H1 (cell line): ENCODE measurements around the gene GNAL. TPM values are rescaled to one million over a fixed set of nuclear protein-coding genes. Genes with fewer than 3 reads are reported as not detected.

Experiments used
- CTCF ChIA-PET: fragments of 300-600 bp; sonication (Branson Sonifier 250); formaldehyde crosslinking; loops from one replicate; lab custom pipeline; 2021; ENCODE audit not compliant: partially characterized antibody; lab: Charles Lee
- POLR2A ChIA-PET: fragments of 300-600 bp; sonication (Branson Sonifier 250); formaldehyde crosslinking; loops from one replicate; lab custom pipeline; 2021; ENCODE audit warnings: inconsistent platforms; ENCODE audit not compliant: partially characterized antibody; lab: Charles Lee
- DNase-seq, 2 experiments: peaks; one replicate each; pipeline versions ENCODE4 v3.0.0 to v3.0.0-alpha.2; 2010 to 2022; ENCODE audit warnings: low spot score in 2 of 2, low read depth in 1 of 2, mixed read lengths in 1 of 2
- FAIRE-seq: peaks from 2 replicates; lab custom pipeline; 2011; peaks lifted over from hg19 to GRCh38; lab: Jason Lieb, UNC
- H2AFZ ChIP-seq: 2 replicates; pipeline ENCODE4 v1.8.1; 2012; ENCODE audit warnings: low read length, inconsistent platforms
- H2AK5ac ChIP-seq: 2 replicates; pipeline ENCODE4 v1.6.1; 2013; ENCODE audit warnings: low read depth, low read length
- H2BK120ac ChIP-seq: replicated peaks from 2 replicates; pipeline ENCODE3; 2013; ENCODE audit warnings: low read depth, low read length, inconsistent platforms
- H2BK12ac ChIP-seq: 2 replicates; pipeline ENCODE4 v1.6.1; 2013; ENCODE audit warnings: low read depth, low read length
- H2BK15ac ChIP-seq: 2 replicates; pipeline ENCODE4 v1.6.1; 2013; ENCODE audit warnings: low read length
- H2BK20ac ChIP-seq: 2 replicates; pipeline ENCODE4 v1.6.1; 2013; ENCODE audit warnings: low read length
- H2BK5ac ChIP-seq: 2 replicates; pipeline ENCODE4 v1.6.1; 2013; ENCODE audit warnings: low read depth, low read length
- H3K14ac ChIP-seq: 2 replicates; pipeline ENCODE4 v1.6.1; 2013; ENCODE audit warnings: inconsistent platforms; ENCODE audit not compliant: insufficient read length
- H3K18ac ChIP-seq: 2 replicates; pipeline ENCODE4 v1.6.1; 2013; ENCODE audit warnings: low read length; ENCODE audit errors: extremely low read depth
- H3K23ac ChIP-seq: 2 replicates; pipeline ENCODE4 v1.6.1; 2013; ENCODE audit warnings: inconsistent platforms; ENCODE audit not compliant: insufficient read length
- H3K23me2 ChIP-seq: 2 replicates; pipeline ENCODE4 v1.6.1; 2013; ENCODE audit warnings: low read depth, low read length
- H3K27ac ChIP-seq: 2 replicates; pipeline ENCODE4 v1.6.1; 2011; ENCODE audit warnings: low read depth, low read length, inconsistent platforms
- H3K27me3 ChIP-seq, 4 experiments: replicated peaks in 1 of 4; 1 replicate in 1 of 4; 2 replicates in 3 of 4; pipeline versions ENCODE4 v1.6.1 to v1.8.1; 2011 to 2013; ENCODE audit warnings: low read length in 3 of 4, mild to moderate bottlenecking in 3 of 4, inconsistent platforms in 2 of 4, mixed read lengths in 2 of 4, moderate library complexity in 1 of 4; ENCODE audit not compliant: control insufficient read depth in 3 of 4, insufficient read depth in 3 of 4; ENCODE audit errors: extremely low read depth in 1 of 4
- H3K36me3 ChIP-seq, 4 experiments: 2 replicates each; pipeline versions ENCODE4 v1.6.1 to v1.8.1; 2011 to 2013; ENCODE audit warnings: mild to moderate bottlenecking in 4 of 4, low read length in 3 of 4, moderate library complexity in 2 of 4, control low read depth in 1 of 4, inconsistent platforms in 1 of 4; ENCODE audit not compliant: insufficient read depth in 4 of 4, control insufficient read depth in 2 of 4
- H3K4ac ChIP-seq: replicated peaks from 2 replicates; pipeline ENCODE3; 2013; ENCODE audit warnings: low read length, low read depth, mixed read lengths, inconsistent platforms; ENCODE audit not compliant: insufficient read length
- H3K4me1 ChIP-seq, 4 experiments: replicated peaks in 1 of 4; 1 replicate in 1 of 4; 2 replicates in 3 of 4; pipeline versions ENCODE4 v1.6.1 to v1.8.1; 2011 to 2013; ENCODE audit warnings: low read length in 3 of 4, inconsistent platforms in 2 of 4, mixed read lengths in 1 of 4; ENCODE audit not compliant: insufficient read depth in 4 of 4, control insufficient read depth in 3 of 4
- H3K4me2 ChIP-seq, 2 experiments: 2 replicates each; pipeline versions ENCODE4 v1.6.1 to v1.8.1; 2011 to 2013; ENCODE audit warnings: low read depth in 2 of 2, low read length in 2 of 2, control low read depth in 1 of 2, inconsistent platforms in 1 of 2, mild to moderate bottlenecking in 1 of 2; ENCODE audit not compliant: insufficient read depth in 1 of 2
- H3K4me3 ChIP-seq, 4 experiments: fragments of 200-600, 300-600 bp in 1 of 4; sonication (generic), shearing (Covaris generic), sonication (Bioruptor Twin) in 1 of 4; 2 replicates each; pipeline versions ENCODE4 v1.5.1 to v1.8.1; 2011 to 2016; ENCODE audit warnings: low read length in 4 of 4, low read depth in 3 of 4, control low read depth in 2 of 4, inconsistent platforms in 2 of 4, mild to moderate bottlenecking in 2 of 4, mixed read lengths in 1 of 4, moderate library complexity in 1 of 4; ENCODE audit not compliant: insufficient read depth in 2 of 4; ENCODE audit errors: extremely low read depth in 1 of 4
- H3K56ac ChIP-seq: replicated peaks from 2 replicates; pipeline ENCODE3; 2013; ENCODE audit warnings: low read depth, mild to moderate bottlenecking, mixed read lengths, low read length, inconsistent platforms; ENCODE audit not compliant: insufficient read length
- H3K79me1 ChIP-seq: 2 replicates; pipeline ENCODE4 v1.6.1; 2013; ENCODE audit warnings: low read depth, low read length, control low read depth
- H3K79me2 ChIP-seq, 2 experiments: 2 replicates each; pipeline versions ENCODE4 v1.6.1 to v1.8.1; 2012 to 2013; ENCODE audit warnings: low read length in 2 of 2, mild to moderate bottlenecking in 2 of 2, inconsistent platforms in 1 of 2; ENCODE audit not compliant: insufficient read depth in 2 of 2, control insufficient read depth in 1 of 2
- H3K9ac ChIP-seq, 4 experiments: replicated peaks in 1 of 4; 1 replicate in 1 of 4; 2 replicates in 3 of 4; pipeline versions ENCODE4 v1.6.1 to v1.8.1; 2011 to 2013; ENCODE audit warnings: low read depth in 3 of 4, low read length in 3 of 4, control low read depth in 2 of 4, mild to moderate bottlenecking in 2 of 4, moderate library complexity in 2 of 4, inconsistent platforms in 1 of 4; ENCODE audit errors: extremely low read depth in 1 of 4
- H3K9me3 ChIP-seq, 2 experiments: 2 replicates each; pipeline versions ENCODE4 v1.6.1 to v1.8.1; 2012 to 2013; ENCODE audit warnings: mild to moderate bottlenecking in 2 of 2, moderate library complexity in 2 of 2, control low read depth in 1 of 2, inconsistent platforms in 1 of 2, low read depth in 1 of 2, low read length in 1 of 2, mixed read lengths in 1 of 2; ENCODE audit not compliant: insufficient read depth in 2 of 2
- H4K20me1 ChIP-seq, 2 experiments: replicated peaks in 1 of 2; 2 replicates each; pipeline versions ENCODE3 to v1.8.1; 2011 to 2013; ENCODE audit warnings: inconsistent platforms in 2 of 2, low read length in 2 of 2, mild to moderate bottlenecking in 1 of 2; ENCODE audit not compliant: insufficient read depth in 2 of 2, control insufficient read depth in 1 of 2
- H4K5ac ChIP-seq: 2 replicates; pipeline ENCODE4 v1.6.1; 2013; ENCODE audit warnings: low read length, low read depth, mixed read lengths, inconsistent platforms; ENCODE audit not compliant: insufficient read length
- H4K8ac ChIP-seq: 2 replicates; pipeline ENCODE4 v1.8.0; 2013; ENCODE audit warnings: mild to moderate bottlenecking, moderate library complexity, low read length, inconsistent platforms; ENCODE audit not compliant: insufficient read depth; ENCODE audit errors: extremely low read depth
- H4K91ac ChIP-seq: replicated peaks from 2 replicates; pipeline ENCODE3; 2013; ENCODE audit warnings: low read length, mixed read lengths, inconsistent platforms; ENCODE audit not compliant: insufficient read length
- BCL11A ChIP-seq, 2 experiments: IDR thresholded peaks; one replicate each; pipeline ENCODE4 v1.6.1; 2011; ENCODE audit warnings: low read depth in 2 of 2, low read length in 2 of 2, mild to moderate bottlenecking in 2 of 2
- CBX5 ChIP-seq: fragments of 300-800, 300-1000 bp; sonication (generic); IDR thresholded peaks from 2 replicates; pipeline ENCODE4 v1.7.1; 2016; ENCODE audit warnings: antibody characterized with exemption, low read length, low read depth
- CEBPB ChIP-seq: IDR thresholded peaks from 2 replicates; pipeline ENCODE4 v1.6.1; 2012; ENCODE audit warnings: low read depth, low read length
- EZH2 ChIP-seq: fragments of 200-600 bp; sonication (generic); IDR thresholded peaks from 2 replicates; pipeline ENCODE4 v1.7.1; 2012; ENCODE audit warnings: low read depth, mild to moderate bottlenecking, moderate library complexity, low read length, inconsistent platforms; ENCODE audit not compliant: severe bottlenecking
- GABPA ChIP-seq: IDR thresholded peaks from 2 replicates; pipeline ENCODE4 v1.6.1; 2011; ENCODE audit warnings: mild to moderate bottlenecking, low read length, moderate library complexity, borderline replicate concordance; ENCODE audit not compliant: insufficient read depth
- HDAC2 ChIP-seq, 2 experiments: fragments of 300-600 bp in 1 of 2; sonication (generic) in 1 of 2; IDR thresholded peaks; 2 replicates each; pipeline ENCODE4 v1.6.1; 2011 to 2012; ENCODE audit warnings: low read depth in 2 of 2, low read length in 2 of 2, mild to moderate bottlenecking in 2 of 2, moderate library complexity in 2 of 2, borderline replicate concordance in 1 of 2, inconsistent platforms in 1 of 2
- KDM1A ChIP-seq: fragments of 200-600, 300-600 bp; sonication (generic); IDR thresholded peaks from 2 replicates; pipeline ENCODE4 v1.7.1; 2016; ENCODE audit warnings: mild to moderate bottlenecking, low read length, borderline replicate concordance
- PHF8 ChIP-seq: fragments of 200-600 bp; sonication (generic); conservative IDR thresholded peaks from 2 replicates; pipeline ENCODE4 v1.7.1; 2012; ENCODE audit warnings: low read depth, mild to moderate bottlenecking, inconsistent platforms, low read length, moderate library complexity
- POLR2A ChIP-seq, 2 experiments: IDR thresholded peaks; 1 replicate in 1 of 2; 2 replicates in 1 of 2; pipeline ENCODE4 v1.6.1; 2011; ENCODE audit warnings: low read depth in 2 of 2, low read length in 2 of 2, mild to moderate bottlenecking in 2 of 2; ENCODE audit errors: control extremely low read depth in 1 of 2
- POU5F1 ChIP-seq: IDR thresholded peaks from 2 replicates; pipeline ENCODE4 v1.6.1; 2011; ENCODE audit warnings: low read depth, mild to moderate bottlenecking, low read length, moderate library complexity
- RFX5 ChIP-seq: IDR thresholded peaks from 2 replicates; pipeline ENCODE4 v1.6.1; 2011; ENCODE audit warnings: low read depth, low read length, improper control_type of control experiment, borderline replicate concordance
- TAF1 ChIP-seq: IDR thresholded peaks from 2 replicates; pipeline ENCODE4 v1.6.1; 2011; ENCODE audit warnings: mild to moderate bottlenecking, low read depth, low read length
- whole genome bisulfite sequencing, 2 experiments: shearing (Covaris generic) in 1 of 2; methylation state at CpG; one replicate each; pipeline versions ENCODE4 v1.1.6 to v1.1.7; 2013 to 2015; ENCODE audit warnings: low lambda C conversion rate in 2 of 2, mixed read lengths in 2 of 2, inconsistent platforms in 1 of 2, low coverage in 1 of 2, missing lambda C conversion rate in 1 of 2; ENCODE audit not compliant: insufficient replicate concordance in 2 of 2, insufficient coverage in 1 of 2, insufficient read length in 1 of 2; ENCODE audit errors: extremely low coverage in 1 of 2, missing lambda C conversion rate in 1 of 2; 5-methylcytosine and 5-hydroxymethylcytosine counted together
- polyA plus RNA-seq, 7 experiments: library from polyadenylated mRNA; depleted of rRNA in 3 of 7; stranded (reverse) in 5 of 7; unstranded in 2 of 7; fragments of >200 nt in 5 of 7; fragments of 200-250 nt in 2 of 7; gene quantifications; 1 replicate in 5 of 7; 2 replicates in 1 of 7; 4 replicates in 1 of 7; pipeline versions ENCODE4 v1.2.1 to v1.2.3, GENCODE V29; 2011 to 2013; ENCODE audit warnings: missing spikeins in 2 of 7, mixed read lengths in 2 of 7
- total RNA-seq: library from RNA; stranded (reverse); fragmentation: NEBNext Ultra II Directional; extraction: Animal tissue kit (Norgen Biotek cat#: 25700); gene quantifications from 2 replicates; pipeline ENCODE4 v1.2.1, GENCODE V29; 2021
- TF ChIP-seq, protein P1 (sequence below): IDR thresholded peaks from 2 replicates; pipeline ENCODE4 v1.6.1; 2012; ENCODE audit warnings: inconsistent platforms
- TF ChIP-seq, protein P2 (sequence below): IDR thresholded peaks from 2 replicates; pipeline ENCODE4 v1.6.1; 2012; ENCODE audit warnings: inconsistent platforms

Gene GNAL
- total and polyA plus RNA-seq, 2 of the 8 experiments (the other 6 are each of a cell fraction or from before 2014, with no cell fraction given), result 13.2 to 18.3 TPM

DNA sequence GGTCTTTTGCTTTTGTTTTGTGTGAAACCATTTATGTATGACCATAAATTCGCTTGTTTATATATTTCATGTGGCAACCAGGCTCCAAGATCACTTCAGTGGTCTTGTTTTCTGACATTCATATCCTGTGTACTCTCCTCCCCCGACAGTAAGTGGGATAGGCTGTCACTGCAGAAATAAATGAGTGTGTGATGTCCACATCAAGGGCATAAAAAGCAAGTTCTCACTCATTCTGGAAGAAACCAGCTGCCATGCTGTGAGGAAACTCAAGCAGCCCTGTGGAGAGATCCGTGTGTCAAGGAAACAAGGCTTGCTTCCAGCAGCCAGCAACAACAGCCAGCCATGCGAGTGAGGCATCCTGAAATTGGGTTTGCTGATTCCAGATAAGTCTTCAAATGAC, 39.2 kb upstream of the GNAL start:
- no peak overlapping the region for H2AK5ac ChIP-seq
- H2BK12ac ChIP-seq, result no peak overlapping the region
- H2BK20ac ChIP-seq, result no peak overlapping the region
- H3K4me3 ChIP-seq, result no peak overlapping the region
- H3K56ac ChIP-seq, result no peak overlapping the region
- peaks cover 0 to 14% of the 10 kb centered on the region in 2 experiments; a peak in 3 of 4 replicates for H3K9me3 ChIP-seq
- 88% methylated on average over 4 of the region's 4 CpGs; no CpG with 5 or more reads in 1 of the 2 experiments for WGBS, 2 experiments
- no peaks in the 10 kb centered on the region for H4K20me1 ChIP-seq
- H2BK15ac ChIP-seq, result no peak overlapping the region
- ChIA-PET CTCF (no interaction called here), POLR2A (no interaction called here)
- no peak overlapping the region for H3K27ac ChIP-seq
- no peaks in the 10 kb centered on the region for H3K4me1 ChIP-seq
- H3K36me3 ChIP-seq, result no peaks in the 10 kb centered on the region
- FAIRE-seq (no peak), DNase-seq (no peak)
- H4K8ac ChIP-seq, result no peak overlapping the region
- no peaks in the 10 kb centered on the region for H3K79me1 ChIP-seq
- no peaks in the 10 kb centered on the region for H3K23me2 ChIP-seq
- no peak overlapping the region for H2AFZ ChIP-seq
- H3K27me3 ChIP-seq, result peaks cover 0 to 8% (median 1%) of the 10 kb centered on the region in 4 experiments; a peak in 4 of 7 replicates
- no peak overlapping the region for H4K5ac ChIP-seq
- H3K4me2 ChIP-seq, result no peak overlapping the region
- H3K79me2 ChIP-seq, result no peaks in the 10 kb centered on the region
- no peak overlapping the region for H3K23ac ChIP-seq
- H2BK120ac ChIP-seq, result no peak overlapping the region
- no peak overlapping the region for H3K14ac ChIP-seq
- H3K4ac ChIP-seq, result no peak overlapping the region
- no peak overlapping the region for H4K91ac ChIP-seq
- H3K9ac ChIP-seq, result no peak overlapping the region
- no peak overlapping the region for H3K18ac ChIP-seq
- no peak overlapping the region for H2BK5ac ChIP-seq
- TF ChIP-seq KDM1A (no peak), BCL11A (IDR thresholded peaks at IDR 0.05; ENCODE audit: low read depth in 2 of 2, low read length in 2 of 2) (no peak), HDAC2 (IDR thresholded peaks at IDR 0.05; ENCODE audit: borderline replicate concordance in 1 of 2, low read depth in 2 of 2, low read length in 2 of 2) (no peak), TAF1 (no peak), POU5F1 (no peak), RFX5 (no peak), POLR2A (IDR thresholded peaks at IDR 0.05; ENCODE audit: control extremely low read depth in 1 of 2, low read depth in 2 of 2, low read length in 2 of 2) (no peak), PHF8 (no peak), EZH2 (no peak), CEBPB (no peak), GABPA (no peak), CBX5 (no peak)
- TF ChIP-seq, protein P1, sequence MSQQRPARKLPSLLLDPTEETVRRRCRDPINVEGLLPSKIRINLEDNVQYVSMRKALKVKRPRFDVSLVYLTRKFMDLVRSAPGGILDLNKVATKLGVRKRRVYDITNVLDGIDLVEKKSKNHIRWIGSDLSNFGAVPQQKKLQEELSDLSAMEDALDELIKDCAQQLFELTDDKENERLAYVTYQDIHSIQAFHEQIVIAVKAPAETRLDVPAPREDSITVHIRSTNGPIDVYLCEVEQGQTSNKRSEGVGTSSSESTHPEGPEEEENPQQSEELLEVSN, result no peak
- TF ChIP-seq, protein P2, sequence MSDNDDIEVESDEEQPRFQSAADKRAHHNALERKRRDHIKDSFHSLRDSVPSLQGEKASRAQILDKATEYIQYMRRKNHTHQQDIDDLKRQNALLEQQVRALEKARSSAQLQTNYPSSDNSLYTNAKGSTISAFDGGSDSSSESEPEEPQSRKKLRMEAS, result no peak
